RWPE1 (cell line): ENCODE measurements around the gene THSD8.
"Not testable (repeated sequence)": the region's sequence is repeated elsewhere in the genome, so short reads cannot be mapped to it uniquely, and the experiment has no call there.

ENCODE experiments used
- CTCF ChIA-PET: fragments of 350-600 bp; sonication (Branson Sonifier 250); formaldehyde crosslinking; extraction: SDS; loops from one replicate; lab custom pipeline; 2021; lab: Yijun Ruan, JAX
- POLR2A ChIA-PET: fragments of 400-600 bp; formaldehyde crosslinking; extraction: SDS; loops from one replicate; lab custom pipeline; 2020; ENCODE audit warnings: antibody characterized with exemption; ENCODE audit not compliant: low non-redundant PET; lab: Yijun Ruan, JAX
- DNase-seq: peaks from one replicate; pipeline ENCODE4 v3.0.0; 2012; ENCODE audit warnings: low spot score
- H3K27ac ChIP-seq: fragments of 450-650 bp; 2 replicates; pipeline ENCODE4 v1.5.1; 2017
- CTCF ChIP-seq: fragments of 450-650 bp; conservative IDR thresholded peaks from 2 replicates; pipeline ENCODE4 v1.5.1; 2017; ENCODE audit warnings: low read depth, mild to moderate bottlenecking

The THSD8 gene

GRCh38 chr19:12796146-12797071, 5.5 kb upstream of the THSD8 start:
- CTCF ChIA-PET, result interaction anchor here (0.5 to 3.2 kb wide), 21 partner anchors 9 to 979 kb away, joined by 3 to 36 read pairs (median 4); partner anchors contain the start of genes BEST2 and GCDH
- H3K27ac ChIP-seq, result peak overlapping the region; percentile 100
- peak; percentile 51 for DNase-seq
- POLR2A ChIA-PET, result interaction anchor here (1.2 kb wide), 1 partner anchor 19 kb away, joined by 8 read pairs; no protein-coding TSS in a partner anchor
- TF ChIP-seq CTCF, result peak; percentile 90

DNA sequence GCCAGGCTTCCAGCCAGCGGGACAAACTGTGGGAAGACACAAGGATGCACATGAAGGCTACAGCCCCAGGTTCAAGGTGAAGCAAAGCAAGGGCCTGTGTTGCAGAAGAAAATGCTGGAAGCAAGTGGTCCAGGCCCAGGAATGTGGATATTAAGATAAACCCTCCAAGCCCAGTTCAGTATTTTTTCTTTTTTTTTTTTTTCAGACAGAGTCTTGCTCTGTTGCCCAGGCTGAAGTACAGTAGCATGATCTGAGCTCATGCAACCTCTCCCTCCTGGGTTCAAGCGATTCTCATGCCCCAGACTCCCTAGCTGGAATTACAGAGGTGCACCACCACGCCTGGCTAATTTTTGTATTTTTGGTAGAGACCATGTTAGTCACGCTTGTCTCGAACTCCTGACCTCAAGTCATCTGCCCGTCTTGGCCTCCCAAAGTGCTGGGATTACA, 4.7 kb upstream of the THSD8 start:
- POLR2A ChIA-PET, result interaction anchor here (0.7 kb wide), 1 partner anchor 43 kb away, joined by 5 read pairs; no protein-coding TSS in a partner anchor
- H3K27ac ChIP-seq, result peak overlapping the region; percentile 100
- no peak for TF ChIP-seq CTCF
- DNase-seq, result no peak
- CTCF ChIA-PET, result interaction anchor here (1.0 to 3.2 kb wide), 6 partner anchors 20 to 50 kb away, joined by 3 to 36 read pairs (median 12); no protein-coding TSS in a partner anchor

GRCh38 chr19:12797607-12798006, 4.3 kb upstream of the THSD8 start:
- CTCF ChIA-PET, result interaction anchor here (1.0 to 2.6 kb wide), 2 partner anchors 50 kb away, joined by 3 to 10 read pairs; no protein-coding TSS in a partner anchor
- DNase-seq, result not testable (repeated sequence)
- H3K27ac ChIP-seq, result peak overlapping the region; percentile 100
- POLR2A ChIA-PET, result interaction anchor here (0.7 kb wide), 1 partner anchor 43 kb away, joined by 5 read pairs; no protein-coding TSS in a partner anchor

DNA sequence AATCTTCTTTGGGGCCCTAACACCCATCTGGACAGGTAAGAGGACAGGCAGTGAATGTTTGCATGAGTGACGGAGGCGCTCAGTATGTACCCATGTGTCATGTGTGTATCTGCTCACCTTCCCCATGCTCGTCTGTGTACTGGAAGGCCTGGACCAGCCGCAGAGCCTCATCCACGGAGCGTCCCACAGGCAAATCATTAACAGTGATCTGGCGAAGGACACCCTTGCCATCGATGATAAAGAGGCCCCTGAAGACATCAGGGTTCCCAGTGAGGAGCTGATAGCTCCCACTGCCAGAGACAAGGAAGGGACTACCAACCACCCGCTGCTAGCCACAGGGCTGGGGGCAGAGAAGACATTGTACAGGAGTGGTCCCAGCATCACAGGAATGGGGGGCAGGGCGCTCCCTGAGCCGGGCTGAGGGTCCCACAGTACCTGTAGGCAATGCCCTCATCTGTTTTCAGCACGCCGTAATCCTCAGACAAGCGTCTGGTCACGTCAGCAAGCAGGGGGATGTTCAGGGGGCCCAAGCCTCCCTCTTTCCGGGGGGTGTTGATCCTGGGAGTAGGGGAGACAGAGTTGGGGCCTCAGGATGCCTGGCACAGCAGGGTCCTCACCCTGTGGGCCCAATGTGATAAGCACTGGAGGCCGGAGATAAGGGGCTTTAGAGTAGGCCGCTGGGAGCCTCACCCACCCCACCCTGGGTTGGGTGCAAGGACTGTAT, 2.0 kb upstream of the THSD8 start:
- ChIA-PET POLR2A (no interaction called here), CTCF (interaction anchor here (0.6 to 1.3 kb wide), 4 partner anchors 22 to 48 kb away, joined by 3 to 6 read pairs (median 4); no protein-coding TSS in a partner anchor)
- DNase-seq, result no peak
- TF ChIP-seq CTCF, result no peak
- H3K27ac ChIP-seq, result peak overlapping the region; percentile 100

GRCh38 chr19:12800466-12800770, 1.5 kb upstream of the THSD8 start:
- DNase-seq, result no peak
- peak overlapping the region; percentile 100 for H3K27ac ChIP-seq
- POLR2A ChIA-PET, result no interaction called here
- CTCF ChIA-PET, result interaction anchor here (0.9 to 1.3 kb wide), 3 partner anchors 22 to 47 kb away, joined by 4 to 8 read pairs (median 6); no protein-coding TSS in a partner anchor
- no peak for TF ChIP-seq CTCF

DNA sequence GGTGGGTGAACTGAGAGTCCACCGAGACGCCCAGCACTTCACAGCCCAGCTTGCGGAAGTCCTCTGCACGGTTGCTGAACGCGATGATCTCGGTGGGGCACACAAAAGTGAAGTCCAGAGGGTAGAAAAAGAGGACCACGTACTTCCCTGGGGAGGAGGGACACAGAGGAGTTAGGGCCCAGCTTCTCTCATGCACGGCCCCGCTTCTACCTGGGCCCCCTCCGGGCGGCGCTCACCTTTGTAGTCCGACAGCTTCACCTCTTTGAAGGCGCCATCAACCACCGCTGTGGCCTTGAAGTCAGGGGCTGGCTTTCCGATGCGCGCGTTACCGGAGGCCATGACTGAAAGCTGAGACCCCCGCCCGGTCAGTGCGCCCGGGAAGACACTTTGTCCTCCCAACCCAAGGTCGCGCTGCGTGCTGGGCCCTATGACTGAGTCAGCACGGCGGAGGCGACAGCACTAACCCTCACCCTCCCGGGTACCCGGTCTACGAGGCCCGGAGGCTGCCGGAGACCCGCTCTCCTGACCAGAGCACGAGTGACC, 875 bp upstream of the THSD8 start:
- CTCF ChIA-PET, result interaction anchor here (0.6 to 1.3 kb wide), 4 partner anchors 23 to 47 kb away, joined by 3 to 8 read pairs (median 5); no protein-coding TSS in a partner anchor
- POLR2A ChIA-PET, result no interaction called here
- no peak for TF ChIP-seq CTCF

More for the DNA sequence above, 875 bp upstream of the THSD8 start:
- DNase-seq, result no peak
- H3K27ac ChIP-seq, result peak overlapping the region; percentile 100
